ENCODE data around the gene CDH23.

CDH23 gene

GRCh38 chr10:71671994-71672946 is 275.6 kb downstream of the CDH23 start:
- no peak for DNase-seq

GRCh38 chr10:71675295-71675970 is 278.7 kb downstream of the CDH23 start:
- no peak for DNase-seq

GRCh38 chr10:71677261-71677660 is 280.5 kb downstream of the CDH23 start:
- DNase-seq = no peak

GRCh38 chr10:71678057-71678805 is 281.5 kb downstream of the CDH23 start:
- no peak for DNase-seq

- DNase-seq = no peak
Measured at GRCh38 chr10:71679425-71679824, 282.7 kb downstream of the CDH23 start.

DNA sequence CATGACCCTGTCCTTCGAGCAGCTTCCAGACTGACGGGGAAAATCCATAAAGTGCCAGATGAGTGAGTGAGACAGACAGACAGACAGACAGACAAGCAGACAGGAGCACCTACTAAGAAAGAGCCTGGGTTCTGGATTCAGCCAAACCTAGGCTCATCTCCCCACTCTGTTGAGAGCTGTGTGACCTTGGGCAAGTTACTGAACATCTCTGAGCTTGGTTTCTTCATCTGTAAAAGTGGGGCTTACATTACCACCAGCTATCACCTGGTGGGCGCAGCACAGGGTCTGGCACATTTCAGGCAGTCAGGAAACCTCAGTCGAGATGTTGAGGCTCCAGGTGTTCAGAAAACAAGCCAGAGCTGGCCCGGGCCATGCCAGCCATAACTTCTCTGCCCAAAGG is 285.3 kb downstream of the CDH23 start:
- DNase-seq = no peak

GRCh38 chr10:71683301-71683700 is 286.6 kb downstream of the CDH23 start:
- DNase-seq = no peak

DNA sequence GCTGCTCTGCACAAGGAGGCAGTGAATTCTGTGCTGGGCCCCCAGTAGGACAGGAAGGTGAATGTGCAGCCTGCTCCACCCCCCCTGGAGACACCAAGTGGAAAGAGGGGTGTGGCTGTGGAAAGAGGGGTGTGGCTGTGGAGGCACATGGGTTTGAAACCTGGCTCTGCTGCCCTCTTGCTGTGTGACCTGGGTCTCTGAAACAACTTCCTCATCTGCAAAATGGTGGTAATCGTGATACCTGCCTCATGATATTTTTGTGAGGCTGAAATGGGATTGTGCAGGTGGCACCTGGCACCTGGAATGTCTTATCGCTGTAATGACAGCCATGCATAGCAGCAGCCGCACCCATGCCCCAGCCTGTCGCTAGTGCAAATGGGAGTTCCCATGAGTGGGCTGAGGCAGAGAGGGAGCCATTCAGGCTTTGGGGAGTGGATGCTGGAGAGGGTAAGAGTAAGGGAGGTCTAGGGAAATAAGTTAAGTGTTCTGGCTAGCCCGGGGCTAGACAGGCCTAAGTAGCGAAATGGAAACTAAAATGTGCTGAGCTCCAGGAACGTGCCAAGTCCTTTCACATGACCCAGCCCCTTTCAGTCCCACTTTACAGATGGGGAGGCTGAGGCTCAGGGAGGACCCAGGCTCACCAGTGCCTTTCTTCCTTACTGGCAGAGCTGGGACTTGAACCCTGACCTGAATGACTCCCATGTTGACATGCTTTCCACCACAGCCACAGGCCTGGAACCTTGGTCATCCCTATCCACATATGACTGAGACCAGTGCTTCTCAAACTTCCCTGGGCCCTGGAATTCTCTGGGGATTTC is 287.8 kb downstream of the CDH23 start:
- no peak for DNase-seq

GRCh38 chr10:71685554-71686232 is 289.0 kb downstream of the CDH23 start:
- DNase-seq = no peak

- no peak for DNase-seq
Measured at GRCh38 chr10:71687077-71687476, 290.4 kb downstream of the CDH23 start.

- no peak for DNase-seq
Measured at GRCh38 chr10:71687480-71687879, 290.8 kb downstream of the CDH23 start.

DNA sequence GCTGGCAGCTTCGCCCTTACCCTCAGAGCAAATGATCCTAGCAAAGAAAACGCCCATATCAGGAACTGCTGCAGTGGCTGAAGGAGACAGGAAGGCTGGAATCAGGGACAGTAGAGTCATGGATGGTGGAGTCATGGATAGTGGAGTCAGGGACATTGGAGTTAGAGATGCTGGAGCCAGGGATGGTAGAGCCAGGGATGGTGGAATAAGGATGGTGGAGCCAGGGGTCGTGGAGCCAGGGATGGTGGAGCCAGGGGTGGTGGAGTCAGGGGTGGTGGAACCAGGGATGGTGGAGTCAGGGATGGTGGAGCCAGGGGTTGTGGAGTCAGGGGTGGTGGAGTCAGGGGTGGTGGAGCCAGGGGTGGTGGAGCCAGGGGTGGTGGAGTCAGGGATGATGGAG is 291.5 kb downstream of the CDH23 start:
- no peak for DNase-seq

DNA sequence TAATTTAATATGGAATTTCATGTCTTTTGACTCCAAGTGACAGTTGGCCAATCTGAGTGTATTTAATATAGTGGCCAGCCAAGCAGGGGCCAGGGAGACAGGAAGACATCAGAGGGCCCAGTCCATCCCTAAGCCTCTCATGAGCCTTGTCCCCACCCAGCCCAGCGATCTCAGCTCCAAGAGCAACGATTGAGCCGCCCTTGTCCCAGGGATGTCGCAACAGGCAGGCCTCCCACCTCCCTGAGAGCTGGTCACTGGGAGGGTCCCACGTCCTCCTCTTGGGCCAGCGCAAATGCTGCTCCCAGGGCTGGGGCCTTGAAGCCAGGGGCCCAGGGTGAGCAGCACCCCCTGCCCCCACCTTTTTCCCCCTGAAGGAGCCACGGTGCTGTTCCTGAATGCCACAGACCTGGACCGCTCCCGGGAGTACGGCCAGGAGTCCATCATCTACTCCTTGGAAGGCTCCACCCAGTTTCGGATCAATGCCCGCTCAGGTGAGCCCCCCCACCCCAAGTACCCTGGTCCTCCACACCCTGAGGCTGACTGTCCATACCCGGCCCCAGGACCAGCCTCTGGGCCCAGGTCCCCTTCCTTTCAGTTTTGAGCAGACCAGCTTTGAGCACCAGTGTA is 293.5 kb downstream of the CDH23 start:
- DNase-seq = no peak

GRCh38 chr10:71691405-71691804 is 294.7 kb downstream of the CDH23 start:
- no peak for DNase-seq

- no peak for DNase-seq
Measured at GRCh38 chr10:71692598-71693306, 296.0 kb downstream of the CDH23 start.

GRCh38 chr10:71693377-71693776 is 296.7 kb downstream of the CDH23 start:
- DNase-seq = no peak

GRCh38 chr10:71694039-71694501 is 297.4 kb downstream of the CDH23 start:
- DNase-seq = no peak

DNA sequence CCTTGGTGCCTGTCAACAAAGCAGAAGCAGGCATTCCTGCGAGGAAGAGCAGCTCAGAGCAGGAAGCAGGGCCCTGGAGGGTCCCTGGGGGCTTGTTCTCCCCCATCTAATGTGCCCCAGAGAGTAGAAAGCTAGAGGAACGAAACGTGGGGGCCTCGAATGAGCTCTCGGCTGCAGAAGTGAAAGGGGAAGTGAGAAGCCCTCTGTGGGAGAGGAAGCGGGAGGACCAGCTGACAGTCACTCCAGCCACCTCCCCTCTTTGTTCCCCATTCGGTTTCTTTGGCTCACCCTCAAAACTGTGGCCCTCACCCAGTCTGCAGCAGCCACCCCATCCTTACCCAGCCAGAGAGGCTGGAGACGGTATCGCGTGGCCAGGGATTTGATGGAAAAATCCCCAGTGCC is 297.8 kb downstream of the CDH23 start:
- DNase-seq = no peak

DNA sequence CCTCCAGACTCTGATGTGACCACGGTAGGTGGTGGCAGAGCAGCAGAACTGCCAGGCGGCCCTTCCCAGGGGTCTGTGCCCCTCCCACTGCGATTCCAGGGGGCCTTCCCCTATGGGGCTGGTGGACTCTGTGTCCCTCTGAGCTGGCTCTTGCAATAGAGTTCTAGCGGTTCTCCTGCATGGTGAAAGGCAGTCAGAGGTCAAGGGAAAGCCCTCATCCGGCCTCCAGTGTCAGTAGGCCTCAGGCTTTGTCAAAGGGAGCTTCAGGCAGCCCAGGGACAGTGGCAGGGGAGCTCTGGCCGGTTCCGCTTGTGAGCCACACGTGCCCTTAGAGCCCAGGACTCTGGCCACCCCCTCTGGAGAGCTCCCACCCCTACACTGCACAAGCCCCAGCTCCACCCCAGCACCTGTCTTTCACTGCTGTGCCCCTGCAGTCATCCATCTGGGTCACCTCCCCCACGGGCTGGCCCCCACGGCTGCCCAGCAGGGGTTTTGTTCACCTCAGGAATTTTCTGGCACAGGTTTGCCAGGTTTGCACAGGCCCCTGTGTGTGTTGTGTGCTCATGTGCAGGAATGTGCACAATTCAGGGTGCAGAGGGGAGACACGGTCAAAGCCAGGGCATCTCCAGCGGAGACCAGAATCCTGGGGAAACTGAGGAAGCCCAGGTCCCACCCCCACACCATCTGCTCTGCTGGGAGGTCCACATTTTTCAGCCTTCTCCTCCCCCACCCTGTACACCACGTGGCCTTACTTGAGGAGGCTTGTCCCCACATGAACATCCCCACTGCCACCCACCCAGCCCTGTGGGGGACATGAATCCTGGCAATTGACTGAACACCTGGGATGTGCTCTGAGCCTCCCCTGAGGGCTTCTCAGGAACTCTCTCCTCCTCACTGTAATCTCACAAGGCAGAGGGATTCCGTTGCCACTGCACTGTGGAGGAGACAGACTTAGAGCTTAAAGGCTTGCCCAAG is 299.1 kb downstream of the CDH23 start:
- DNase-seq = no peak

Data from cerebellar nuclear complex (tissue), 1 donor.